Upper lobe of left lung (tissue), 4 donors: Measurements from ENCODE around the gene MCF2L2.

ENCODE experiments used
- POLR2A ChIP-seq, 4 donors: fragments of 450-650 bp; IDR thresholded peaks; one replicate each; pipeline ENCODE4 v1.5.1; 2016 to 2017; ENCODE audit warnings: antibody characterized with exemption in 4 of 4, mild to moderate bottlenecking in 2 of 4
- POLR2AphosphoS5 ChIP-seq, 2 donors: sonication (generic); formaldehyde crosslinking; IDR thresholded peaks; one replicate each; pipeline ENCODE4 v1.5.1; 2017; ENCODE audit warnings: antibody characterized with exemption in 2 of 2
- TF ChIP-seq, protein P1 (sequence below), 6 experiments: fragments of 450-650 bp in 4 of 6; fragments of 200-600 bp in 2 of 6; sonication (generic) in 2 of 6; IDR thresholded peaks; one replicate each; pipeline ENCODE4 v1.5.1; 2016 to 2019; ENCODE audit warnings: antibody characterized with exemption in 6 of 6

GRCh38 chr3:183472155-183472554 is 43.7 kb upstream of the MCF2L2 start:
- TF ChIP-seq, protein P1, sequence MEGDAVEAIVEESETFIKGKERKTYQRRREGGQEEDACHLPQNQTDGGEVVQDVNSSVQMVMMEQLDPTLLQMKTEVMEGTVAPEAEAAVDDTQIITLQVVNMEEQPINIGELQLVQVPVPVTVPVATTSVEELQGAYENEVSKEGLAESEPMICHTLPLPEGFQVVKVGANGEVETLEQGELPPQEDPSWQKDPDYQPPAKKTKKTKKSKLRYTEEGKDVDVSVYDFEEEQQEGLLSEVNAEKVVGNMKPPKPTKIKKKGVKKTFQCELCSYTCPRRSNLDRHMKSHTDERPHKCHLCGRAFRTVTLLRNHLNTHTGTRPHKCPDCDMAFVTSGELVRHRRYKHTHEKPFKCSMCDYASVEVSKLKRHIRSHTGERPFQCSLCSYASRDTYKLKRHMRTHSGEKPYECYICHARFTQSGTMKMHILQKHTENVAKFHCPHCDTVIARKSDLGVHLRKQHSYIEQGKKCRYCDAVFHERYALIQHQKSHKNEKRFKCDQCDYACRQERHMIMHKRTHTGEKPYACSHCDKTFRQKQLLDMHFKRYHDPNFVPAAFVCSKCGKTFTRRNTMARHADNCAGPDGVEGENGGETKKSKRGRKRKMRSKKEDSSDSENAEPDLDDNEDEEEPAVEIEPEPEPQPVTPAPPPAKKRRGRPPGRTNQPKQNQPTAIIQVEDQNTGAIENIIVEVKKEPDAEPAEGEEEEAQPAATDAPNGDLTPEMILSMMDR (IDR thresholded peaks at IDR 0.05): no peak
- TF ChIP-seq POLR2A (IDR thresholded peaks at IDR 0.05) (no peak), POLR2AphosphoS5 (IDR thresholded peaks at IDR 0.05) (no peak)
